Muscle layer of colon (tissue), 2 donors: Measurements from ENCODE around the gene GPC6.

Experiments used
- H3K27ac ChIP-seq: one replicate; pipeline ENCODE4 v1.7.0; 2013; ENCODE audit warnings: low read depth, mild to moderate bottlenecking, low read length, moderate library complexity
- H3K27me3 ChIP-seq, 2 donors: one replicate each; pipeline ENCODE4 v1.7.0; 2013; ENCODE audit warnings: low read length in 2 of 2, mild to moderate bottlenecking in 2 of 2; ENCODE audit not compliant: insufficient read depth in 2 of 2, control insufficient read depth in 1 of 2
- H3K36me3 ChIP-seq: one replicate; pipeline ENCODE4 v1.7.0; 2013; ENCODE audit warnings: mild to moderate bottlenecking, low read length; ENCODE audit not compliant: insufficient read depth
- H3K4me1 ChIP-seq: one replicate; pipeline ENCODE4 v1.7.0; 2013; ENCODE audit warnings: mild to moderate bottlenecking, low read length; ENCODE audit not compliant: insufficient read depth
- H3K4me3 ChIP-seq, 2 donors: one replicate each; pipeline ENCODE4 v1.7.0; 2013; ENCODE audit warnings: low read length in 2 of 2, low read depth in 1 of 2, mild to moderate bottlenecking in 1 of 2, moderate library complexity in 1 of 2
- H3K9ac ChIP-seq: one replicate; pipeline ENCODE4 v1.7.0; 2013; ENCODE audit warnings: low read length
- H3K9me3 ChIP-seq: one replicate; pipeline ENCODE4 v1.7.0; 2013; ENCODE audit warnings: mild to moderate bottlenecking, low read length
- donor health status: abdominal sarcoma.
- donor health status: Adenocarcinoma of cecum.

GPC6 gene

DNA sequence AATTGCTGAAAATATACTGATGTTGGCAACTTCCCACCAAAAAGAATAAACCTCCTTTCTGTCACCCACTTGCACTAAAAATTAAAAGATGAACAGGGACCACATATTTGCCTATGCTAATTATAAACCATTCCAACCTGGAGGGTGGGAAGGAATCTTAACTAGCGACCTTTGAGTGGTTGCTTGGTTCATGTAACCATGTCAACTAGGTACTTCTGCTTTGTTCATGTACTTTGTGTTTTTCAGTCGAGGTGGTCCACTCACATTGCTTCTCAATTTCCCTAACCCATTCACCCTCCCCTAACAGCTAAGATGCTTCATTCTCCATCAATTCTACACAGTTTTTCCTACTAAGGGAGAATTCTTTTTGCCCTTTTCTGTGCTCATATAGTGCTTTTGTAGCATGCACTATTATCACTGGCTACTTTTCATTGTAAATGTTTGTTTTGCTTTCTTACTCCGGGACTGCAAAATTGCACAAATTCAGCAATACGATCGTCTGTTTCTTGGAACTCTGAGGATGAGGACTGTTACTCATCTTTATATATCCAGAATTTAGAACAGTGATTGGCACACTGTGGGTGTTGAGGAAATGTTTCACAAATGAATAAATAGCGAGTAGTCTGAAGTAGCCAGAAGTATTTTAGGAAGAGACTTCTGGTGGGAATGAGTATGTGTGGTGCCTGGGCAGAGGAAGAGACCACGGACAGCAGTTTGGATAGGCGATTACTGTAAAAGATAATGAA is 187.5 kb downstream of the GPC6 start:
- Histone ChIP-seq H3K4me3 (no peak overlapping the region), H3K36me3 (no peaks in the 10 kb centered on the region), H3K4me1 (no peaks in the 10 kb centered on the region), H3K27ac (no peak overlapping the region), H3K9me3 (no peaks in the 10 kb centered on the region), H3K9ac (no peak overlapping the region), H3K27me3 (no peaks in the 10 kb centered on the region)

DNA sequence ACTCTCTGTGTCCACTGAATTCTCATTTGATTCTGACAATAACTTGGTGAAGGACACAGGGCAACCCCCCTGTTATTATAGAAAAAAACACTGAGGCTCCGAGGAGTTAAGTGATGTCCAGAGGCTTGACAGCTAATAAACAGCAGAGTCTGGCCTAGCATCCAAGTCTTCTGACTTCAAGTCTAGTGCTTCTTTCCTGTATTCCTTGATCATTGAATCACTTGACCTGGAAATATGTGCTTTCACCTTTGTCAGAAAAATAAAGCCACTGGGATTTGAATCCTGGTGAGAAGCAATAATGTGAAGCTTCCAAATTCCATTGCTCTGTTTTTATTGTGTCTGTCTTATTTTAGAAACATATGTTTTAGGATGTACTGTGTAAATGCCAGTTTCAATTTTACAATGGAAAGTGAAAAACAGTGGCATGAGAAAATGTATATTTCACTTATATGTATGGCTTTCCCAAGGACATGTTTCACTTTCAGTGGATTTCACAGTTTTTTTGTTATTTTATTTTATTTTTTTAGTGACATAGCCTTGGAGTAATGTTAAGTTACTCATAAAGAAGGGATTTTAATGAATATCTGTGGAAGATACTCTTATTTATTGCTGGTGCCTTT is 190.2 kb downstream of the GPC6 start:
- H3K36me3 ChIP-seq: no peaks in the 10 kb centered on the region
- H3K27me3 ChIP-seq: no peaks in the 10 kb centered on the region
- H3K4me3 ChIP-seq: no peak overlapping the region
- no peaks in the 10 kb centered on the region for H3K4me1 ChIP-seq
- H3K27ac ChIP-seq: no peak overlapping the region
- H3K9ac ChIP-seq: no peak overlapping the region
- no peaks in the 10 kb centered on the region for H3K9me3 ChIP-seq

- Histone ChIP-seq H3K36me3 (no peaks in the 10 kb centered on the region), H3K4me3 (no peak overlapping the region), H3K9ac (no peak overlapping the region)
Observed at GRCh38 chr13:93418398-93418797, 191.8 kb downstream of the GPC6 start.

DNA sequence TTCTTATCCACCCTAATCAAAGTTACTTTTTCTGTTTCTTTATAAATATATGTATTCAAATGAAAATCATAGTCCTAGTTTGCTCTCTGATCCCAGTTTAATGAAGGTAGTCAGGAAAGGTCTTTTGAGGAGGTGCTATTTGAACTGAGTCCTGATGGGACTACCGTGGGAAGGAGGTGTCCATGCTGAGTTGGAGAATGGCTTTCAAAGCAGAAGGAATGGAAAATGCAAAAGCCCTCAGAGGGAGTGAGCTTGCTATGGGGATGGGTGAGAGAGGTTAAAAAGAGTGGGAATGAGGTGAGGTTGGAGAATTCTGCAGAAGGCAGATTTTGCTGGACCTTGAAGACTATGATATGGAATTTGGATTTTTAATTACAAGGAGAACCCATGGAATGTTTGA is 193.6 kb downstream of the GPC6 start:
- Histone ChIP-seq H3K9ac (no peak overlapping the region), H3K9me3 (no peaks in the 10 kb centered on the region), H3K27me3 (no peaks in the 10 kb centered on the region), H3K27ac (no peak overlapping the region), H3K36me3 (no peaks in the 10 kb centered on the region), H3K4me1 (no peaks in the 10 kb centered on the region), H3K4me3 (no peak overlapping the region)

More at GRCh38 chr13:93418398-93418797, 191.8 kb downstream of the GPC6 start:
- Histone ChIP-seq H3K27me3 (no peaks in the 10 kb centered on the region), H3K9me3 (no peaks in the 10 kb centered on the region), H3K27ac (no peak overlapping the region), H3K4me1 (no peaks in the 10 kb centered on the region)

DNA sequence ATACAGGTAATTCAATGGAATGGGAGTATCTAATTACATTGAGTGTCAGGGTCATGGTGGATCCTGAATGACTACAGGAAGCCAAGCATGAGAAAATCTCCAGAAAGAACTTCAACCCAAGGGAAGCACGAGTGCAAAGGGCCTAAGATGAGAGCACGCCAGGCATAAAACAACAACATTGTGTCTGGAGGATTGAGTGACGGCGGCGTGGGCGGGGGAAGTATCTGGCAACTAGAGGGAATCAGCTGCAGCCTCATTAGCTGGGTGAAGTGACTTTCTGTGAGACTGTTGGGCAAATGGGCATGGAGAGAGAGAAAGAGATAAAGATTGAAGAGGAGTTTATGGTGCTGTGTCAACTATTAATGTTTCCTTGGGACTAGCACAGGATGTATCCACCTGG is 194.3 kb downstream of the GPC6 start:
- Histone ChIP-seq H3K4me3 (no peak overlapping the region), H3K9me3 (no peaks in the 10 kb centered on the region), H3K9ac (no peak overlapping the region), H3K4me1 (no peaks in the 10 kb centered on the region), H3K27me3 (no peaks in the 10 kb centered on the region), H3K36me3 (no peaks in the 10 kb centered on the region), H3K27ac (no peak overlapping the region)

- H3K27ac ChIP-seq: no peak overlapping the region
- no peak overlapping the region for H3K4me3 ChIP-seq
- no peaks in the 10 kb centered on the region for H3K9me3 ChIP-seq
- no peaks in the 10 kb centered on the region for H3K27me3 ChIP-seq
- H3K9ac ChIP-seq: no peak overlapping the region
- H3K36me3 ChIP-seq: no peaks in the 10 kb centered on the region
- H3K4me1 ChIP-seq: no peaks in the 10 kb centered on the region
Observed at GRCh38 chr13:93422980-93423543, 196.5 kb downstream of the GPC6 start.

GRCh38 chr13:93425411-93425810 is 198.8 kb downstream of the GPC6 start:
- no peaks in the 10 kb centered on the region for H3K9me3 ChIP-seq
- no peaks in the 10 kb centered on the region for H3K36me3 ChIP-seq

DNA sequence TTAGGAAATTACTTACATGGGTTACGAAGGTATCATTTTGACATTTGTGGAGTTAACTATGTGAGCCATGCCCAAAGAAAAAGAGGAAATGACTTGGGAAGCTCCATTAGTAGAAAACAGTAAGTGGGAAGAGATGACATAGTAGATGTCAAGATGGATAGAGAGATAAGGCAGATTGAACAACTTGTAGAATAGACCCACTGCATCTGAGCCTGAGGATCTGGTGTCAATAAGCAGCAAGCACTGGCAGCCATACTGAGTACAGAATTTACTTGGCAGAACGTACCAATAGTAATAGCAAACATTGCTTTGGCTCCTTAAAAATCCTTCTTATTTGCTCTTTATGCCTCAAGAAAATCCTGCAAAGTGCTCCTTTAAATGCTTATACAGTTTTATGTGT is 203.8 kb downstream of the GPC6 start:
- no peak overlapping the region for H3K9ac ChIP-seq
- H3K27me3 ChIP-seq: no peaks in the 10 kb centered on the region
- H3K9me3 ChIP-seq: no peaks in the 10 kb centered on the region
- H3K27ac ChIP-seq: no peak overlapping the region
- H3K4me1 ChIP-seq: no peaks in the 10 kb centered on the region
- no peaks in the 10 kb centered on the region for H3K36me3 ChIP-seq
- H3K4me3 ChIP-seq: no peak overlapping the region

More at GRCh38 chr13:93425411-93425810, 198.8 kb downstream of the GPC6 start:
- Histone ChIP-seq H3K4me1 (no peaks in the 10 kb centered on the region), H3K4me3 (no peak overlapping the region), H3K9ac (no peak overlapping the region), H3K27me3 (no peaks in the 10 kb centered on the region), H3K27ac (no peak overlapping the region)

- H3K4me1 ChIP-seq: no peaks in the 10 kb centered on the region
- no peaks in the 10 kb centered on the region for H3K27me3 ChIP-seq
- H3K9ac ChIP-seq: no peak overlapping the region
- no peaks in the 10 kb centered on the region for H3K9me3 ChIP-seq
- H3K27ac ChIP-seq: no peak overlapping the region
- no peaks in the 10 kb centered on the region for H3K36me3 ChIP-seq
- H3K4me3 ChIP-seq: no peak overlapping the region
Observed at GRCh38 chr13:93435651-93436050, 209.0 kb downstream of the GPC6 start.

DNA sequence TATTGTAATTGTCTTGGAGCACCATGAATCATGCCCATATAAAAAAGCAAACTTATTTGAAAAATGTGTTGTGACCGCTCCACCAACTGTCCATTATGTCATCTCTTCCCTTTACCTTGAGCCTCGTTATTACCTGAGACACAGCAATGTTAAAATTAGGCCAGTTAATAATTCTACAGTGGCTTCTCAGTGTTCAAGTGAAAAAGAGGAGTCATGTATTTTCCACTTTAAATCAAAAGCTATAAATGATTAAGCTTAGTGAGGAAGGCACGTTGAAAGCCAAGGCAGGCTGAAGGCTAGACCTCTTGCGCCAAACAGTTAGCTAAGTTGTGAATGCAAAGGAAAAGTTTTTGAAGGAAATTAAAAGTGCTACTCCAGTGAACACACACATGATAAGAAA is 210.5 kb downstream of the GPC6 start:
- no peak overlapping the region for H3K9ac ChIP-seq
- H3K4me1 ChIP-seq: no peaks in the 10 kb centered on the region
- H3K4me3 ChIP-seq: no peak overlapping the region
- no peaks in the 10 kb centered on the region for H3K9me3 ChIP-seq
- H3K36me3 ChIP-seq: no peaks in the 10 kb centered on the region
- H3K27me3 ChIP-seq: no peaks in the 10 kb centered on the region
- H3K27ac ChIP-seq: no peak overlapping the region

- Histone ChIP-seq H3K4me1 (no peaks in the 10 kb centered on the region), H3K9ac (no peak overlapping the region), H3K36me3 (no peaks in the 10 kb centered on the region), H3K27me3 (no peaks in the 10 kb centered on the region), H3K9me3 (no peaks in the 10 kb centered on the region), H3K4me3 (no peak overlapping the region), H3K27ac (no peak overlapping the region)
Observed at GRCh38 chr13:93446238-93446637, 219.6 kb downstream of the GPC6 start.
